Spleen (tissue), 3 donors: ENCODE data around the gene RBBP8.

Experiments
- POLR2A ChIP-seq, 3 donors: fragments of 450-650 bp; IDR thresholded peaks; one replicate each; pipeline ENCODE4 v1.5.1; 2017; ENCODE audit warnings: antibody characterized with exemption in 3 of 3, mild to moderate bottlenecking in 1 of 3
- POLR2AphosphoS5 ChIP-seq, 3 donors: sonication (generic); formaldehyde crosslinking; IDR thresholded peaks; one replicate each; pipeline ENCODE4 v1.5.1; 2017; ENCODE audit warnings: antibody characterized with exemption in 3 of 3

DNA sequence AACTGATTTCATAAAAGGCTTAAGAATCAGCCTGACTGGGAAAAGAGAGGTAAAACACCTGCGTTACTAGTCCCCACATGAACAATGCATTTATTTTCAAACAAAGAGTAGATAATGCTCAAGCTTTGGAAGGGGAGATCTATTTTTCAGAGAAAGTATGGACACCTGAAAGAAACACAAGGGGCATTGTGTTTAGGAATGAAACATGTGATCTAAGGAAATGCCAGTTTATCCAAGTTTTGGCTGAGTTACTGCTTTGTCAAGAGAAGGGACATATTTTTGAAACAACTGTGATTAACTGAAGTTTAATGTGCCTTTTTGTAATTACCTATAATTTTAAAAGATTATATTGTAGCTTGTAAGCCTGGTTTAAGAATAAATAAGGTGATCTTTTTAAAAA lies 49.3 kb upstream of the RBBP8 start:
- TF ChIP-seq POLR2AphosphoS5 (IDR thresholded peaks at IDR 0.05) (no peak), POLR2A (IDR thresholded peaks at IDR 0.05) (no peak)
